Measurements from ENCODE around the gene SURF2.
"Not testable (repeated sequence)": the region's sequence is repeated elsewhere in the genome, so short reads cannot be mapped to it uniquely, and the experiment has no call there.

The SURF2 gene
- 11.6 to 12.5 reads per million in 2 donors for total RNA-seq

DNA sequence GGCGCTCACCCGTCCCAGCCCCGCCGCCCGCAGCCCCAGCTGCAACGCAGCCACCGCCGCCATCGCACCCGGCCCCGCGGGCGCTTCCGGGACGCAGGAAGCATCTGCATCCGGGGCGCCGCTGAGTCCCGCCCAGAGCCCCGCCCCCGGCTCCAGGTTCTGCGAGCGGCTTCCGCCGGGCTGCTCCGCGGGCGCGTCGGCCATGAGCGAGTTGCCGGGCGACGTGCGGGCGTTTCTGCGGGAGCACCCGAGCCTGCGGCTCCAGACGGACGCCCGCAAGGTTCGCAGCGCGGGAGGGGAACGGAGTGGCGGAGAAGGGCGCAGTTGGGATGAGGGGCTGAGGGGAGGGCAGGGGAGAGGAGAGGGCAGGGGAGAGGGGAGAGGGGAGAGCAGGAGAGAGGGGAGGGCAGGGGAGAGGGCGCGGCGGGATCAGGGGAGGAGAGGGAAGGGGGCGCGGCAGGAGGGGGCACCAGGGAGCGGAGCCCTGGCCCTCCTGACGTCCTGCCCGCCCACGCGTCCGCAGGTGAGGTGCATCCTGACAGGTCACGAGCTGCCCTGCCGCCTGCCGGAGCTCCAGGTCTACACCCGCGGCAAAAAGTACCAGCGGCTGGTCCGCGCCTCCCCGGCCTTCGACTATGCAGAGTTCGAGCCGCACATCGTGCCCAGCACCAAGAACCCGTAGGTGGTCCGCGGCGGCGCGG, at the start of gene SURF2, which contains the start of gene SURF1:
Gene SURF2, plus strand, starts transcription at position 160 of the 701 bp plus-strand sequence. Its CDS starts 43 bp downstream, at position 203.
Gene SURF1, minus strand, starts transcription at position 97 of the 701 bp plus-strand sequence. Its CDS starts 34 bp downstream, at position 63.
- peak; percentile 83 for DNase-seq

DNA sequence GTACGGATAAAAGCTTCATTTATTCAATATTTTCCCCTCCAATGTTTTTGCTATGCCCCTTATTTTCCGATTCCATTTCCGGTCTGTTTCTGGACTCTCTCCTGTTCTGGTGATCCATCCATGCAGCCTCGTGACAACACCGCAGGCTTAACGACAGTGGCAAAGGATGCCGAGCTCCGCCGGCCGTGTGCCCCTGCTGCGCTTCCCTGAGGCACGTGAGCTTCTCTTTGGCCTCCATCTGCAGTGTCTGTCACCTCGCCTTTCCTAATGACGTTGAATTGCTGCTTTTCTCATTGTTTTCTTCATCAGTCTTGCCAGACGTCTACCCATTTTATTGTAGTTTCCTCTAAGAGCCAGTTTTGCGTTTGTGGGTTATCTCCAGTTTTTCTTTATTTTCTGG, 49.0 kb upstream of the SURF2 start:
- DNase-seq: no peak

DNA sequence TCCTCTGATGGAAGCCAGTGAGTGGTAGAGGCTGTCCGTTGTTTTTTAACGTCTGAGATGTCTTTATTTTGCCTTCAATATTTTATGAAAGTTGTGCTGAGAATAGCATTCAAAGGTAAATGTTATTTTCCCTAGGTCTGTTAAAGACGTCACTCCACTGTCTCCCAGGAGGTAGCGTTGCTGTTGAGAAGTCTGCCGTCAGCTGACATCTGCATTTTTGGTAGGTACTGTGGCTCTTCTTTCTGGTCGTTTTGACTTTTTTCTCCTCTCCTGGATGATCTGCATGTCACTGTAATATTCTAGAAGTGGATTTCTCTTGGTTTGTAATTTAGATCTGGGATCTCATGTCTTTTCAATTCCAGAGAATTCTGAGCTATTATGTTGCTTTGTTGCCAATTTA, 46.7 kb upstream of the SURF2 start:
- DNase-seq: no peak

DNA sequence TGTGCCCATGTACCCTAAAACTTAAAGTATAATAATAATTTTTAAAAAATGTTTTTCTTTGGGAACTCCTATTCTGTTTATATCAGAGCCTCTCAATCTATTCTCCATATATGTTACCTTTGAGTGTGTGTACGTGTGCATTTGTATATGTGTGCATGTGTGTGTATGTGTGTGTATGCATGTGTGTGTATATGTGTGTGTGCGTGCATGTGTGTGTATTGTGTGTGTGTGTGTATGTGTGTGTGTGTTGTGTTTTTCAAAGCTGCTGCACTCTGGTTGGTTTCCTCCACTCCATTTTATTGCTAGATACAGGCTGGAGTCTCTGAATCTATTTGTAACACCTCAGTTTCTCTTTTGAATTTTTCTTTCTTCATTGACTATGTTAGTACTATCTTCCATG, 40.4 kb upstream of the SURF2 start:
- DNase-seq: no peak

DNA sequence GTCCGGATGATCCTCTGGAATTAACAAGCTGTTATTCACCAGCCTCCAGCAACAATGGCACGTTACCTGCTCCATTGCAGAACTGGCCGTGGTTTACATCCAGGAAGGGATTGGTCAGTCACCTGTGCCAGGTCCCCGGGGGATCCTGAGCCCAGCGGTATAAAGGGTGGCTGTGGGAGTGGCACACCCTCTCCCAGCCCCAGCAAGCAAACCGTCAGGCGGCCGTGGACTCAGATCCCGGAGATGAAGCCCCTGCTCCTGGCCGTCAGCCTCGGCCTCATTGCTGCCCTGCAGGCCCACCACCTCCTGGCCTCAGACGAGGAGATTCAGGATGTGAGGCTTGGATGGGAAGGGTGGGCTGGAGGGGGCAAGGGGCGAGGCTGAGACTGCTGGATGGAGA, 38.8 kb upstream of the SURF2 start:
- DNase-seq: not testable (repeated sequence)

DNA sequence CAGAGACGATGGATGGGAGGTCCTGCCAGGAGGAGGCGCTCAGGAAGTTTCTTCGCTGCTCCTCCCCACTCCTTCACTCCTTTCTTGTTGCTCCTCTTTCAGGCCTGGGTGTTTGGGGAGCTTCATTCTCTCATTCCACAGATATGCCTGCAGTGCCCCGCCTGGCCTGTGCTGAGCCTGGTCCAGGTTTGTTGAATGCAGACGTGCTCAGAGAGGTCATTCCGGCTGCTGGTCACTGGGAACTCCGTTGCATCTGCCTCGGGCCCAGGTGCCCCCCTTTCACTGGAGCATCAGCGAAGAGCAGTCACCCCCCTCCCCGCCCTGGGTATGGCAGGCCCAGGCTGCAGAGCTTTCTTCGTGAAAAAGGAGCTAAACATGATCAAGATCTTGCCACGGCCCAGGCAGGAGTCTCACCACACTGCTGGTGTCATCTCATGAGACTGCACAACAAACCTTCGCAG, 35.9 kb upstream of the SURF2 start:
- no peak for DNase-seq

DNA sequence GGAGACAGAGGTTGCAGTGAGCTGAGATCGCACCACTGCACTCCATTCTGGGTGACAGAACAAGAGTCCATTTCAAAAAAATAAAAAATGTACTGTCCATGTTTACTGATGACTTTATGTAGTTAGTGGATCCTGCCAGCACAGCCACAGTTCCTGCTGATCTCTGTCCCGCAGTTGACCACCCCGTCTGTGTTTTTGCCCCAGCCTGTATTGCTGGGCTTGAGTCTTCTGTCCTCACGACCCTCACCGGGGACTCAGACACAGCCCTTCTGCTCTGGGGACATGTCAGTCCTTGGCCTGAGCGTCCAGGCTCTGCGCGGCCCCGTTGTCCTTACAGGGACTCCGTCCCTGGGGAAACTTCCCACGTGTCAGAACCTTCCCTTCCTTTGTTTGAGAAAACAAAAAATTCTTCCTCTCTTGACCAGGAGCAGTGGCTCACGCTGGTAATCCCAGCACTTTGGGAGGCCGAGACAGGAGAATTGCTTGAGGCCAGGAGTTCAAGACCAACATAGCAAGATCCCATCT, 34.9 kb upstream of the SURF2 start:
- no peak for DNase-seq

DNA sequence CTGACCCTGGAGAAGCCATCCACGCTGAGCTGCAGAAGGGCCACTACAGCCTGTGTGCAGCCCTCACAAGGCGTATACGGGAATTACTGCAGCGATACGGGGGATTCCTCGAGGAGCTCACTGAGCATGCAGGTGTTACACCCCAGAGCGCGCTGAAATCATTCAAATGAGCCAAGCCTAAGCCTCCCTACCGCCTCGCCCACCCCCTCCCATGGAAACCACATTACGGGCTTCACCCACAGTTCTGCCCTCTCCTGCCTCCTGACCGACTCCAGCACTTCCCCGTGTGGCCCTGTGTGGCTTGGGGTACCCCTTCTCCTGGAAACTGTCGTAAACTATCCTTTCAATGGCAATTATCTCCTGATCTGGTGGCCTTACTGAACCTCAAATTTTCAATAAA, 33.6 kb upstream of the SURF2 start:
- no peak for DNase-seq

DNA sequence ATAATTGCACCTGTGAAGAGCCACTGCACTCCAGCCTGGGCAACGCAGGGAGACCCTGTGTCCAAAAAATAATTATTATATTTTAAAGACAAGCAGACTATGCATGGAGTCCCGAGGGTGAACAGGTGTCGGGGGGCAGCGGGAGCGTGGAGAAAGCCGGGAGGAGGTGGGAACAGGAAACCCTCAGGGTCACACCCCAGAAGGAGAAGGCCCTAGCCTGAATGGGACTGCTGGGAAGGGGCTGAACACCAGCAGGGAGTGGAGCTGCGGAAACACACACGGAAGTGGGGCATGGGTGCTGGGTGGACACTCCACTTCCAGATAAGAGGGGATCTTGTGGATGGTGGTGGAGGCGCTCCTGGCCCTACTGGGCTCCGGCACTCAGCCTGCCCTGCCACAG, 33.1 kb upstream of the SURF2 start:
- DNase-seq: no peak

DNA sequence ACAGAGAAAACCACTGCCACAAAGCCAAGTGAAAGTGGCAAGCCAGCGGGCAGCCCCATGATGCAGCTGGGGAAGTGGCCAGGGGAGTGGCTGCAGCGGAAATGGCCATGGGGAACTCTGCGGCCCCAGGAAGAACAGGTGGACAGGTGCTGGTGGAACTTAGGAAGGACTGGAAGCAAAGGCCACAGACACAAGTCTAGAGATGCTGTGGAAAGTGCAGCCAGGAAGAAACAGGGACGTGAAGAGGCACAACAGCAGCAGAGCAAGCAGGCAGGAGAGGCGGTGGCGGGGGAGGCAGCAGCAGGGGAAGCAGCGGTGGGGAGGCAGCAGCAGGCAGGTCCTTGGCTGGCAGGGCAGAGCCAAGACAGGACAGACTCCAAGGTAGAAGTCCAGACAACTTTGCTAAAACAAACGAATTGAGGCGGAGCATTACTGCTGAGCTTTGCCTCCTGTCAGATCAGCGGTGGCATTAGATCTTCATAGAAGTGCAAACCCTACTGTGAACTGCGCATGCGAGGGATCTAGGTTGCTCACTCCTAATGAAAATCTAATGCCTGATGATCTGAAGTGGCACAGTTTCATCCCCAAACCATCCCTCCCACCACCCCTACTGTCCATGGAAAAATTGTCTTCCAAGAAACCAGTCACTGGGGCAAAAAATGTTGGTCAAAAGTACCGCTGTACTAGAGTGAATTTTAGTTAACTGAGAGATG, 32.2 kb upstream of the SURF2 start:
- no peak for DNase-seq

DNA sequence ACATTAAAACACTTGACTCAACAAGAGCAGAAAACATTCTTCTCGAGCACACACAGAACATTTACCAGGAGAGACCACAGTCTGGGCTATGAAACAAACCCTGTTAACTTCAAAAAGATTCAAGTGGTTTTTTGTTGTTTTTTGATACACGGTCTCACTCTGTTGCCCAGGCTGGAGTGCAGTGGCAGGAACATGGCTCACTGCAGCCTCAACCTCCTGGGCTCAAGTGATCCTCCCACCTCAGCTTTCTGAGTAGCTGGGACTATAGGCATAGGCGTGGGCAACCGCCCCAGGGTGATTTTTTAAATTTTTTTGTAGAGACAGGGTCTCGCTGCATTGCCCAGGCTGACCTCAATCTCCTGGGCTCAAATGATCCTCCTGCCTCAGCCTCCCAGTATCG, 29.3 kb upstream of the SURF2 start:
- DNase-seq: not testable (repeated sequence)

DNA sequence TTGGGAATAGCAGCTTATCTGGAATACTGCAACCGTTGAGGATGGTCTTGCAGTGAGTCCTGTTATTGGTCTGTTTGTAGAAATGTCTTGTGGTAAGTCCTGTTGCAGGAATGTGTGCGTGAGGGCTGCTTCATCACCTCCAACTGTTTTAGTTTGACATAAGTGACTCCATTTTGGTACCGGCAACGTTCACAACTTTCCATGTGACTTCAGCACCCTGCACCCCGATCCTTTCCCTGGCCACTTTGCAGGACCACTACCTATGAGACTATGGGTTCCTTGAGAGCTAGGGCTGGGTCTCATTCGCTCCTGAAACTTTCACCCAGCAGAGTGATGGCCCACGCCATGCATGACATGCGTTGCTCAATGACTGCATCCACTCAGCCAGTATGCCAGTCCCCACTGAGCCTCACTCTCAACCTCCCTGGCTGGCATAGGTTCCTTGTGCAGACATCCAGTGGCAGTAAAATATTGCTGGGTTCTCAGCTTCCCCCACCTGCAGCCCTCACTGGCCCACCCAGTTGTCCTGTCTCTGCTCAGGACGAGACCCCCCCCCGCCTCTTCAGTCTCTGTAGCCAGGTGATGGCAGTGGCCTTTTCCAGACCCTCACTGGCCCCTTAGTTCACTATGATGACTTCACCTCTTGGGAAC, 28.4 kb upstream of the SURF2 start:
- no peak for DNase-seq

DNA sequence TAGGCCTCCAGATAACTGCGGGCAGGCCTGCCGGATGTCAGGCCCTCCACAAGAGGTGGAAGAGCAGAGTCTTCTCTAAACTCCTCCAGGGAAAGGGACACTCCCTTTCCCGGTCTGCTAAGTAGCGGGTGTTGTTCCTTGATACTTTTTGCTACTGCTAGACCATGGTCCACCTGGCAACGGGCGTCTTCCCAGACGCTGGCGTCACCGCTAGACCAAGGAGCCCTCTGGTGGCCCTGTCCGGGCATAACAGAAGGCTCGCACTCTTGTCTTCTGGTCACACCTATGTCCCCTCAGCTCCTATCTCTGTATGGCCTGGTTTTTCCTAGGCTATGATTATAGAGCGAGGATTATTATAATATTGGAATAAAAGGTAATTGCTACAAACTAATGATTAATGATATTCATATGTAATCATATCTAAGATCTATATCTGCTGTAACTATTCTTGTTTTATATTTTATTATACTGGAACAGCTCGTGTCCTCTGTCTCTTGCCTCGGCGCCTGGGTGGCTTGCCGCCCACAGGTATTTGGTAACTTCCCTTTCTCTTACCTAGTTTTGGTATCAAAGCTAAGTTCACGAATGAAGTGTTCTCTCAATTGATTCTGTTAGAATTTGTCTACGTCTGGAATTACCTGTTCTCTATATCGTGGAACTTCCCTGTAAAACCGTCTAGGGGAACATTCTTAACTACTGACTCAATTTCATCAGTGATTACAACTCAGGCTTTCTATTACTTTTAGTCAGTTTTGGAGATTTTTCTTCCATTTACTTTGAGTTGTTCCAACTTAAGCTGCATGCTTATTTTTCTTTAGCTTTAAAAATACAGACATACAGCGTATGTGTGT, 26.8 kb upstream of the SURF2 start:
- DNase-seq: not testable (repeated sequence)

DNA sequence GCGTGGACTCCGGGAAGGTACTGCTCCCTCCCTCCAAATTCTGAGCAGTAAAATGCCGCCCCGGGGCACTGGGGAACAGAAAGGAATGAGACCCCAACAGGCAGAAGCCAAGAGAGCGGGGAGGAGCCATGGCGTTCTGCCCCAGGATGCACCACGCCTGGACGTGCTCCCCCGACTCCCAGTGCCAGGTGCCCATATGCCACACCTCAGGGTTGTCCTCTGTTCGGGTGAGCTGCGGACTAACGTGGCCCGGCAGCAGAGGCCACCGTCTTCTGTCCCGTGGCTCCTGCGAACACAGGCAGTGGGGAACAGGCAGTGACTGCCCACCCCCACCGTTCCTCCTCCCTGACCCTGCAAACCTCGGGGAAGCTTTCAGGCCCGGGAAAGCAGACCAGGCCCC, 25.1 kb upstream of the SURF2 start:
- no peak for DNase-seq

DNA sequence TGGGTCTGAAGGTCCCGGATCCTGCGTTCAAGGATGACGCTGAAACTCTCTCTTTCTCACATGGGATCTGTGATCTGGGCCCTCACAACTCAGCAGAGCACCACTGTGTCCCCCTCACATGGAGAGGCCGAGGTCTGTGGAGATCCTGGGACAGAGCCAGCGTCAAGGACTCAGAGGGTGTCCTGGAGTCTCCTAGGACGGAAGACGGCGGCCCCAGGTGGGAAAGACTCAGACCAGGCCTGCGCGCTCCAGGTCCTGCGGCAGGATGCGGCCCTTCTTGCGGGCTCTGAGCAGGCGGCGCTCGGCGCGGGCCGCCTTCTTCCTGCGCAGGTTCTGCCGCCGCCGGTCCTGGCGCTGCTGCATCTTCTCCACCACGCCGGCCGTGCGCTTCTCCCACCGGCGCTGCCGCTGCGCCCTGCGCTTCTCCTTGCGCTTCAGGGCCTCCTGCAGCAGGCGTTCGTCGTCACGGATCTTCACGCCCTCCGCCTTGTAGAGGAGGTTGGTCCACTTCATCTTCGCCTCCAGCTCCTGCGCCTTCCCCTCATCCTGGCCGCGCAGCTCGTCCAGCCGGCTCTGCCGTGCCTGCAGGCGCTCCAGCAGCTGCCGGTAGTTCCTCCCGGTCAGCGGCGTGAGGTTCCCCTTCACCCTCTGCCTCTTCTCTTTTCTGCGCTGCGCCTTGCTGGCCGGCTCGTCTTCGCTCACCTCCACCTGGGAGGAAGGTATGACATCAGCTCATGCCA, 24.5 kb upstream of the SURF2 start:
- no peak for DNase-seq

DNA sequence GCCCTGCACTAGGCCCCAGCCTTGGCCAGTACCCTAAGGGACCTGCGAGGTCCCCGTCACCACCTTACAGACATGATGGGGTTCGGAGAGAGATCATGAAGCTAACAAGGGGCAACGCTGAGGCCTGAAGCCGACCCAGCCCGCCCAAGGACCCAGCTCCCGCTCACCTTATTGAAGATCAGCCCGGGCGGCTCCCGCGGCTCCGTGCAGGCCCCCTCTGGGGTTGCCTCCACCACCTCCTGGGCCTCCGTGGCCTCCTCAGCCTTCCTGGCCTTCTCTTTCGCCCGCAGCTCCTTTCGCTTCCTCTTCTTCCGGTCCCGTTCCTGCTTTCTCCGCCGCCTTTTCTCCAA, 24.0 kb upstream of the SURF2 start:
- DNase-seq: no peak

DNA sequence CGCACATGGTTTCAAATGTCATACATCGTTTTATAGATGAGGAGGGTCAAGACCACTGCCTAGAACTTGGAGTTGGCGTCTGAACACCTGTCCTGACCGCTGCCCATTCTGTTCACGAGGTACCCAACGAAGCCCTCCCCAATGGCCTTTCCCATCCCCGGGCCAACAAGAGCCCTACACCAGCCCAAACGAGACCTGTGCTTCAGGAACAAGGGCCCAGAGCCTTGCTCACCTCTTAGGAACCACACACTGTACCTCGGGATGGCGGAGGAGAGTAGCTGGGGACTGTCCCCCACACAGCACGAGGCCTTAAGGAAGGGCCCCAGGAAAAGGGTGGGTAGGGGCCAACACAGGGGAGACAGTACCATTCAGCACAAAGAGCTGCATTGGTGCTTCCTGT, 23.3 kb upstream of the SURF2 start:
- DNase-seq: no peak

DNA sequence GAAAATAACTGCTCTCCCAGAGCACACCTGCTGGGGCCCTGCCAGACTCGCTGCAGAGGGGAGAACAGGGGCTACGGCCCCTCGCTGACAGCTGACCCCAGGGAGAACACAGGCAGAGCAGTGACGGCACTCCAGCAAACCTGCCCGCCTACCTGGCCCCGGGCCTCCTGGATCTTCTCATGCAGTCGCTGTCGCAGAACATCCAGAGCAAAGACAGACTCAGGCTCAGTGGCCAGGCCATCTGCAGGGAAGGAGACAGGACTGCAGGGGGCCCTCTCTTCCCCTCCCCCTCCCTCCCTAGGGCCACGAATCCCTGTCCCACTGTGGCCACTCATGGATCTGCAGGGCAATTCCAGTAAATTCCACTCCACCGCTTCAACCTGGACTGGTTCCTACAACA, 22.8 kb upstream of the SURF2 start:
- no peak for DNase-seq

DNA sequence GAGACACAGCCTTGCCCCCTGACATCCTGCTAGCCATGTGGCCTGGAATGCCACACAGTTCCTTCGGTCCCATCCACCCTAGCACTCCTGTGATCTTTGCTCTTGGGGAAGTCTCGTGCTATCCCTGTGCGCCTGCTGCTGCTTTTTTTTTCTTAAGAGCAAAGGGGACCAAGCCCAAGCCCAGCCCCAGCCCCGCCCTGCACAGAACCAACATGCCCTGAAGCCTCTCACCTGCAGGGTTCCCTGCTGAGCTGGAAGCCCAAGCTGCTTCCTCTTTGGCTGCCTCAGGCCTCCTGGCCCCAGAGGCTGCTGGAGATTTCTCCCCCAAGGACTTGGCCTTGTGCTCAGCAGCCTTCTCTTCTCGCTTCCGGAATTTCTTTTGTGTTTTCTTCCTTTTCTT, 22.2 kb upstream of the SURF2 start:
- DNase-seq: no peak

DNA sequence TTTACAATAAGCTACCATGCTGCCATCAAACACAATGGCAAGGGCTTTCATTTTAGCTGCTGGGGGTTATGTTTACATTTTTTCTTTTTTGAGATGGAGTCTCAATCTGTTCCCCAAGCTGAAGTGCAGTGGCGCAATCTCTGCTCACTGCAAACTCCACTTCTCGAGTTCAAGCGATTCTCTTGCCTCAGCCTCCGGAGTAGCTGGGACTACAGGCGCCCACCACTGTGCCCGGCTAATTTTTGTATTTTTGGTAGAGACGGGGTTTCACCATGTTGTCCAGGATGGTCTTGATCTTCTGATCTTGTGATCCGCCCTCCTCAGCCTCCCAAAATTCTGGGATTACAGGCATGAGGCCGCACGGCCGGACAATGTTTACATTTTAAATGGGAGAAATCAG, 21.5 kb upstream of the SURF2 start:
- not testable (repeated sequence) for DNase-seq

DNA sequence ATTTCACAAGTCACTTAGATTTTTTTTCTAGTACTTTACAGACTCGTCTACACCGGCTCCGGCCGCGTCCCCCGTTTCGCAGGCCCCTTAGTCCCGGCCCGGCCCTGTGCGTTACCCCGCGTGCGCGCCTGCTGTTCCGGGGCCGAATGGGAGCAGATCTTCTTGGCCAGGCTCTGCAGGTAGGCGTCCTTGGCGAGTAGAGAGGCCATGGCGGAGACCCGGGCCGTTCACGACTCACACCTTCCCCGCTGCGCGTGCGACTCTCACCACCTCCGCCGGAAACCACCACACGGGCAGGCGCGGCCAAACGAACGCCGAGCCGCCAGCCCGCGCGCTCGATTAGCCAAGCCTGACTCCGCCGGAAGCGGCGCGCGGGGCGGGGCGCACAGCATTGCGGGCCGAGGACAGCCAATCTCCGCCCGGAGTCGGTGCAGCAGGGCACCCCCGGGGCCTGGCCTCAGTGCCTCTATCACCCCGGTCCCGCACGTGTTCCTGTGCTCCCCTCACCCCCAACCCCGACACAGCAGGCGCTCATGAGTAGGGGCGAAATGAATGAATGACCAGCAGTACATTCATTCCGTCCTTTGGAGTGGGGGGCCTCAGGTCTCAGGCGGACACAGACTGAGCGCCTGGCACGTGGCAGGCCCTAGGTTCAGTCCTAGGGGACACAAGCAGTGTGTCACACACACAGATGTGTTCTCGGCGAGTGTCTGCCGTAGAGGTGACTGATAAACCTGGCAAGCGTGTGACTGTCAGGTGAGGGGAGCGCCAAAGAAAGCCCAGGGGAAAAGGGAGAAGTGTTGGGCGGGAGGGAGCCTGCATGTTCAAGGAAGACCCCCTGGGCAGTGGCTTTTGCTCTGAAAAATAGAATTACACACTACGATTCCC, 20.2 kb upstream of the SURF2 start, which contains the start of gene SURF6:
Gene SURF6, minus strand, starts transcription at position 265 of the 888 bp plus-strand sequence. Its CDS starts 56 bp downstream, at position 209.
- DNase-seq: peak; percentile 95
